Thoracic aorta (tissue), 2 donors: ENCODE results near the gene SRA1. TPM values are rescaled to one million over a fixed set of nuclear protein-coding genes. Genes with fewer than 3 reads are reported as not detected.

ENCODE experiments used
- ATAC-seq: fragments of 150-250 bp; one replicate; pipeline ENCODE4 v1.8.0; 2017; ENCODE audit warnings: low read depth; ENCODE audit not compliant: insufficient number of reproducible peaks, low FRiP score
- DNase-seq: peaks from one replicate; pipeline ENCODE4 v3.0.0-alpha.2; 2020; ENCODE audit warnings: low spot score
- H3K27ac ChIP-seq, 2 donors: fragments of 200-600 bp; sonication (generic); 1 replicate in 1 of 2; 2 replicates in 1 of 2; pipeline ENCODE4 v1.5.1; 2016; ENCODE audit warnings: mild to moderate bottlenecking in 2 of 2, moderate library complexity in 2 of 2
- H3K27me3 ChIP-seq: fragments of 200-600 bp; sonication (generic); replicated peaks from 2 replicates; pipeline ENCODE4 v1.6.0; 2016; ENCODE audit warnings: mild to moderate bottlenecking; ENCODE audit not compliant: insufficient read depth
- H3K36me3 ChIP-seq: fragments of 200-600 bp; sonication (generic); one replicate; pipeline ENCODE4 v1.5.1; 2016
- H3K4me1 ChIP-seq, 2 donors: fragments of 200-600 bp; sonication (generic); 1 replicate in 1 of 2; 2 replicates in 1 of 2; pipeline versions ENCODE4 v1.5.1 to v1.6.0; 2016; ENCODE audit warnings: low read depth in 2 of 2, mild to moderate bottlenecking in 1 of 2; ENCODE audit not compliant: control insufficient read depth in 1 of 2
- H3K4me3 ChIP-seq: fragments of 200-600 bp; sonication (generic); 2 replicates; pipeline ENCODE4 v1.5.1; 2016; ENCODE audit warnings: mild to moderate bottlenecking
- H3K9me3 ChIP-seq: fragments of 200-600 bp; sonication (generic); 2 replicates; pipeline ENCODE4 v1.5.1; 2016
- total RNA-seq, 2 donors: library from RNA; depleted of rRNA; stranded (reverse); fragments of >200 nt; gene quantifications; one replicate each; pipeline versions ENCODE4 v1.1.0 to v1.2.3, GENCODE V29; 2016
- TF ChIP-seq, protein P1 (sequence below): fragments of 200-600 bp; sonication (generic); IDR thresholded peaks from one replicate; pipeline ENCODE4 v1.5.1; 2019; ENCODE audit warnings: antibody characterized with exemption

SRA1 gene
- total RNA-seq, 2 donors from 2014 or later, result 29.6 to 34.3 TPM

DNA sequence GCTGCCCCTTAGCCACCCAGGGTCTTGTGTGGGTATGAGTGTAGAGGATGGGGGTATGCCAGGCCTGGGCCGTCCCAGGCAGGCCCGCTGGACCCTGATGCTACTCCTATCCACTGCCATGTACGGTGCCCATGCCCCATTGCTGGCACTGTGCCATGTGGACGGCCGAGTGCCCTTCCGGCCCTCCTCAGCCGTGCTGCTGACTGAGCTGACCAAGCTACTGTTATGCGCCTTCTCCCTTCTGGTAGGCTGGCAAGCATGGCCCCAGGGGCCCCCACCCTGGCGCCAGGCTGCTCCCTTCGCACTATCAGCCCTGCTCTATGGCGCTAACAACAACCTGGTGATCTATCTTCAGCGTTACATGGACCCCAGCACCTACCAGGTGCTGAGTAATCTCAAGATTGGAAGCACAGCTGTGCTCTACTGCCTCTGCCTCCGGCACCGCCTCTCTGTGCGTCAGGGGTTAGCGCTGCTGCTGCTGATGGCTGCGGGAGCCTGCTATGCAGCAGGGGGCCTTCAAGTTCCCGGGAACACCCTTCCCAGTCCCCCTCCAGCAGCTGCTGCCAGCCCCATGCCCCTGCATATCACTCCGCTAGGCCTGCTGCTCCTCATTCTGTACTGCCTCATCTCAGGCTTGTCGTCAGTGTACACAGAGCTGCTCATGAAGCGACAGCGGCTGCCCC lies 10.0 kb upstream of the SRA1 start:
- H3K36me3 ChIP-seq, result peaks cover 13% of the 10 kb centered on the region
- no peaks in the 10 kb centered on the region for H3K9me3 ChIP-seq
- H3K4me1 ChIP-seq, result peaks cover 13 to 70% of the 10 kb centered on the region in 2 donors
- TF ChIP-seq, protein P1, sequence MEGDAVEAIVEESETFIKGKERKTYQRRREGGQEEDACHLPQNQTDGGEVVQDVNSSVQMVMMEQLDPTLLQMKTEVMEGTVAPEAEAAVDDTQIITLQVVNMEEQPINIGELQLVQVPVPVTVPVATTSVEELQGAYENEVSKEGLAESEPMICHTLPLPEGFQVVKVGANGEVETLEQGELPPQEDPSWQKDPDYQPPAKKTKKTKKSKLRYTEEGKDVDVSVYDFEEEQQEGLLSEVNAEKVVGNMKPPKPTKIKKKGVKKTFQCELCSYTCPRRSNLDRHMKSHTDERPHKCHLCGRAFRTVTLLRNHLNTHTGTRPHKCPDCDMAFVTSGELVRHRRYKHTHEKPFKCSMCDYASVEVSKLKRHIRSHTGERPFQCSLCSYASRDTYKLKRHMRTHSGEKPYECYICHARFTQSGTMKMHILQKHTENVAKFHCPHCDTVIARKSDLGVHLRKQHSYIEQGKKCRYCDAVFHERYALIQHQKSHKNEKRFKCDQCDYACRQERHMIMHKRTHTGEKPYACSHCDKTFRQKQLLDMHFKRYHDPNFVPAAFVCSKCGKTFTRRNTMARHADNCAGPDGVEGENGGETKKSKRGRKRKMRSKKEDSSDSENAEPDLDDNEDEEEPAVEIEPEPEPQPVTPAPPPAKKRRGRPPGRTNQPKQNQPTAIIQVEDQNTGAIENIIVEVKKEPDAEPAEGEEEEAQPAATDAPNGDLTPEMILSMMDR, result no peak
- no peak overlapping the region for H3K4me3 ChIP-seq
- ATAC-seq, result no peak
- no peak for DNase-seq
- no peak overlapping the region for H3K27ac ChIP-seq
- H3K27me3 ChIP-seq, result no peaks in the 10 kb centered on the region

DNA sequence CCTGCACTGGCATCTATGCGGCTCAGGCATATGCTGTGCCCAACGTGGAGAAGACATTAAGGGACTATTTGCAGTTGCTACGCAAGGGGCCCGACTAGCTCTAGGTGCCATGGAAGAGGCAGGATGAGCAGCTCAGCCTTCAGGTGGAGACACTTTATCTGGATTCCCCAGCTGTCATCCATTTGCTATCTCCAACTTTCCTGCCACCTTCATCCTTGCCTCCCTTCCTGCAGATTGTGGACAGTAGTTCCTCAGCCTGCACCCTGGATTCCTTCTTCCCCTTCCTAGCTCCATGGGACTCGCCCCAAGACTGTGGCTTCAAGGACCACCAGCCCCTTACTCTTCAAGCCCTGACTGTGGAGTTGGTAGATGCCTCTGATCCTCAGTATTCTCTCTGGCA lies 9.4 kb upstream of the SRA1 start:
- no peak overlapping the region for H3K4me3 ChIP-seq
- ATAC-seq (no peak), DNase-seq (no peak)
- TF ChIP-seq, protein P1, result no peak
- H3K27ac ChIP-seq, result no peak overlapping the region
- H3K4me1 ChIP-seq, result peaks cover 13 to 73% of the 10 kb centered on the region in 2 donors
- H3K36me3 ChIP-seq, result peaks cover 13% of the 10 kb centered on the region
- no peaks in the 10 kb centered on the region for H3K27me3 ChIP-seq
- H3K9me3 ChIP-seq, result no peaks in the 10 kb centered on the region

DNA sequence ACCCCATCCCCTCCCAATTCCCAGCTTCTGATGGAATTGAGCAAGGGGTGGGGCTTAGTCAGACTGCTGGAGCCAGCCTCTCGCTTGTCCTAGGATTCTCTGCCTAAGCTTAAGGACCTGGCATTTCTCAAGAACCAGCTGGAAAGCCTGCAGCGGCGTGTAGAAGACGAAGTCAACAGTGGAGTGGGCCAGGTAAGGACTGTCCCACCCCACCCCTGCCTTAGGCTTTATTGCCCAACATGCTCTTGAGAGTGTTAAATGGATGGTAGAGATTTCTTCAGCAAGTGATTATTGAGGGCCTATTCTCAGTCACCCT lies 8.5 kb upstream of the SRA1 start:
- Histone ChIP-seq H3K9me3 (no peaks in the 10 kb centered on the region), H3K27me3 (no peaks in the 10 kb centered on the region), H3K4me1 (peaks cover 13 to 73% of the 10 kb centered on the region in 2 donors), H3K4me3 (peak overlapping the region; percentile 79), H3K36me3 (peaks cover 13% of the 10 kb centered on the region), H3K27ac (peak overlapping the region in 1 of 2 donors; percentile 87)
- TF ChIP-seq, protein P1, result no peak
- DNase-seq (no peak), ATAC-seq (no peak)

DNA sequence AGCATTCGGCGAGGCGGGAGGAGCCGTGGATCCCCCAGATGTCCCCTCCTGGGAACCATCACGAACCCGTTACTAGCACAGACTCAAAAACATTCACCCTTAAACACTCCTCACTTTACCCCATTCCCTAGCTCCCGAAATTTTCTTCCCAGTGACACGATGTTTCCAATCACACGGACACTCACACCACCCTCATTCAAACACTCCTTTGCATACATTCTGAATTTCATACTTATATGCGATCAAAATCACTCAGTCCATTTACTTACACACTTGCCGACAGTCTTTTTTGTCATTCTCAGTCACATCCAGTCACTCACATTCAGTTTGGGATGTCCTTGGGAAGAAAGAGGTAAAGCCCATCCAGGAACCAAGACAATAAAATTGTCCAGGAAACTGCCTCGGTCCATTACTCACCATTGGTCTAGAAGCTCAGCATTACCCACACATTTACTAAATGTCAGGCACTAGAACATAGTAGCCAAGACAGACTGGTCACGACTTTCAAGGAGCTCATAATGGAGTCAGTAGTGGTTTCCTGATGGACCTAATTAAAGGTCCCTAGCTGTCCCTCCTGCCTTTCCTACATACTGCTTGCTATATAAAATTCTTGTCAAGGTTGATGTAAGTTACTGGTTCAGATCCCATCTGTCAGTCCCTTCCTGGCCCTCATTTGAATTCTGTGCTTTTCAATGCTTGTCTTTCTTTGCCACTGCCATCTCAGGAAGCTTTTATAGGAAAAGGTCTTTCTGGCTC lies 7.9 kb upstream of the SRA1 start:
- ATAC-seq, result no peak
- peaks cover 13% of the 10 kb centered on the region for H3K36me3 ChIP-seq
- H3K27me3 ChIP-seq, result no peaks in the 10 kb centered on the region
- H3K27ac ChIP-seq, result peak overlapping the region; percentile 87 to 90
- H3K4me3 ChIP-seq, result peak overlapping the region; percentile 79
- no peaks in the 10 kb centered on the region for H3K9me3 ChIP-seq
- DNase-seq, result no peak
- TF ChIP-seq, protein P1, result no peak
- peaks cover 13 to 70% of the 10 kb centered on the region in 2 donors for H3K4me1 ChIP-seq

DNA sequence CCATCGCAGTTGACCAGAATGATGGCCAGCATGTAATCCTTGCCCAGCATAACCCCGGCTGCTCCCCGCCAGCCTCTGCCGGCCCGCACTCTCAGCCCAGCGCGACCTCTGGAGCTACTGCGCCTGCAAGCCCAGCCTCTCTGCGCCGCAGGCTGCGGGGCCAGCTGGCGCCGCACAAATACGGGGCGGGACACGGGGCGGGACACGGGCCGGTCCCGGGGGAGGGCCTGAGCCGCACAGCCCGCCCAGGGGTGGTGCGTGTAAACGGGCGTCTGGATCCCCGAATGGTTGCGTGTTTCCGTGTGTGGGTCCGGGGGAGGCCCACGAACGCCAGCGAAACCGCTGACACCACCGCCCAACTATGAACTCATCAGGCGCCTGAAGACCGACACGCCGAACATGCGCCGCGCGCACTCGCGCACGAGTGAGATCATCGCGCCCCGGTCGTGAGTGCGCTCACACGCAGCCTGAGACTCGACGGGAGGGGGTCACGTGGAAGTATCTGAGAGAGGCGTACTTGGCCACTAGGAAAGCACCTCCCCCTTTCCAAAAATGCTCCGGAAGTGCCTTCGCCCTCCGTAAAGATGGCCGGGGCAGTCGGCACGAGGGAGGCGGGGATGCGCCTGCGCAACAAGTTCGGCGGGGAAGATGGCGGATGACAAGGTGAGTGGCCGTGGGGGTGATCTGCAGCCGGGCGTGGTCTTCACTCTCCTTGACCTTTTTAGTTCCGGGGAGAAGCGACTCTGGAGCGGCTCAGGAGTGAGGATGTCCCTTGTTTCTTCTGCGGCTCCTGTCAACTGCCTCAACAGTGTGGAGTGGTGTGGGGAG lies 7.1 kb upstream of the SRA1 start, which contains the start of the genes APBB3 and SLC35A4:
APBB3 (minus strand) TSS at position 403 of the 828 bp plus-strand sequence; CDS start at position 50, 353 bp downstream.
SLC35A4 (plus strand) TSS at position 633 of the 828 bp plus-strand sequence. CDS start 2,342 bp downstream, outside the sequence.
- H3K27ac ChIP-seq, result peak within 1 kb of the TSS; percentile 87 to 90
- ATAC-seq (peak; percentile 99), DNase-seq (peak; percentile 95)
- peaks cover 10 to 62% of the 10 kb centered on the region in 2 donors for H3K4me1 ChIP-seq
- no peaks in the 10 kb centered on the region for H3K9me3 ChIP-seq
- no peaks in the 10 kb centered on the region for H3K27me3 ChIP-seq
- peak within 1 kb of the TSS; percentile 79 for H3K4me3 ChIP-seq
- TF ChIP-seq, protein P1, result no peak
- peaks cover 13% of the 10 kb centered on the region for H3K36me3 ChIP-seq
